Measurements from ENCODE around the gene RAVER2.

The RAVER2 gene

DNA sequence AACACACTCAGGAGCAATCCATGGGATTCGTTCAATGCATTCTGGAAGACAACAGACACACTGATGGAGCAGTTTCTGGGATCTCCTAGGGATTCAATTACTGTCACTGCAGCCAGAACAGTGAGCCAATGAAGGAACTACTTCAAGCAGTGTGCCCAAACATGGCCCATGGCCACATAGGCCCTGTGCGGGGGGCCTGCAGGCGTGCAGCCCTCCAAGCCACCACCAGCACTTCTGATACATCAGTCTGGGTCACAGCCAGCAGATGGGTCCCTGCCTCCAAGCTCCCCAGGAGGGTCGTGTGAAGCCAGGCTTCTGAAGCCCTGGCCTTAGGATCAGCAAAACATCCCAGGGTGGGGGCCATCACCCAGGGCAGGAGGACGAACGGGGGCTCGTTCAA lies 99.3 kb downstream of the RAVER2 start:
- TF ChIP-seq, protein P1, sequence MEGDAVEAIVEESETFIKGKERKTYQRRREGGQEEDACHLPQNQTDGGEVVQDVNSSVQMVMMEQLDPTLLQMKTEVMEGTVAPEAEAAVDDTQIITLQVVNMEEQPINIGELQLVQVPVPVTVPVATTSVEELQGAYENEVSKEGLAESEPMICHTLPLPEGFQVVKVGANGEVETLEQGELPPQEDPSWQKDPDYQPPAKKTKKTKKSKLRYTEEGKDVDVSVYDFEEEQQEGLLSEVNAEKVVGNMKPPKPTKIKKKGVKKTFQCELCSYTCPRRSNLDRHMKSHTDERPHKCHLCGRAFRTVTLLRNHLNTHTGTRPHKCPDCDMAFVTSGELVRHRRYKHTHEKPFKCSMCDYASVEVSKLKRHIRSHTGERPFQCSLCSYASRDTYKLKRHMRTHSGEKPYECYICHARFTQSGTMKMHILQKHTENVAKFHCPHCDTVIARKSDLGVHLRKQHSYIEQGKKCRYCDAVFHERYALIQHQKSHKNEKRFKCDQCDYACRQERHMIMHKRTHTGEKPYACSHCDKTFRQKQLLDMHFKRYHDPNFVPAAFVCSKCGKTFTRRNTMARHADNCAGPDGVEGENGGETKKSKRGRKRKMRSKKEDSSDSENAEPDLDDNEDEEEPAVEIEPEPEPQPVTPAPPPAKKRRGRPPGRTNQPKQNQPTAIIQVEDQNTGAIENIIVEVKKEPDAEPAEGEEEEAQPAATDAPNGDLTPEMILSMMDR (IDR thresholded peaks at IDR 0.05; ENCODE audit: low read depth, low read length): no peak
- Histone ChIP-seq H3K4me3 (ENCODE audit: low read depth, low read length) (no peak overlapping the region), H3K4me1 (no peaks in the 10 kb centered on the region), H3K36me3 (no peaks in the 10 kb centered on the region; the same call in 1 of the 2 replicates), H3K27me3 (no peaks in the 10 kb centered on the region), H3K9me3 (no peaks in the 10 kb centered on the region)
- DNase-seq: no peak

DNA sequence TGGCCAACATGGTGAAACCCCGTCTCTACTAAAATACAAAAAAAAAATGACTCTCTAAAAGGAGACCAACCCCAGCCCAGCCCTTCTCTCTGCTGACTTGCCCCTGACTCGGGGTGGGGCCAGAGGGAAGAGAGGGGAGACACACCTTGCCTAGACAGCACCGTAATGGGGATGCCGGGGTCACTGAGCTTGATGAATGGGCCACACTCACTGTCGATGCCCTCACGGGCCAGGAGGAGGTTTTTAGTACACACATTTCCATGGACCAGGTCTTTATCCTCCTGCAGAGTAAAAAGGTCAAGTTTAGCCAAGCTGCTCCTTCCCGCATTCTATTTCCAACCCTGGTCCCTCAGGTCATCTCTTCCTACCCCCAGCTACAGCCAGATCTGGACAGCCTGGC lies 99.7 kb downstream of the RAVER2 start:
- Histone ChIP-seq H3K4me1 (no peaks in the 10 kb centered on the region), H3K9me3 (no peaks in the 10 kb centered on the region), H3K4me3 (ENCODE audit: low read depth, low read length) (no peak overlapping the region), H3K27me3 (no peaks in the 10 kb centered on the region), H3K36me3 (no peaks in the 10 kb centered on the region; the same call in 1 of the 2 replicates)
- no peak for DNase-seq
- TF ChIP-seq, protein P1 (IDR thresholded peaks at IDR 0.05; ENCODE audit: low read depth, low read length): no peak

DNA sequence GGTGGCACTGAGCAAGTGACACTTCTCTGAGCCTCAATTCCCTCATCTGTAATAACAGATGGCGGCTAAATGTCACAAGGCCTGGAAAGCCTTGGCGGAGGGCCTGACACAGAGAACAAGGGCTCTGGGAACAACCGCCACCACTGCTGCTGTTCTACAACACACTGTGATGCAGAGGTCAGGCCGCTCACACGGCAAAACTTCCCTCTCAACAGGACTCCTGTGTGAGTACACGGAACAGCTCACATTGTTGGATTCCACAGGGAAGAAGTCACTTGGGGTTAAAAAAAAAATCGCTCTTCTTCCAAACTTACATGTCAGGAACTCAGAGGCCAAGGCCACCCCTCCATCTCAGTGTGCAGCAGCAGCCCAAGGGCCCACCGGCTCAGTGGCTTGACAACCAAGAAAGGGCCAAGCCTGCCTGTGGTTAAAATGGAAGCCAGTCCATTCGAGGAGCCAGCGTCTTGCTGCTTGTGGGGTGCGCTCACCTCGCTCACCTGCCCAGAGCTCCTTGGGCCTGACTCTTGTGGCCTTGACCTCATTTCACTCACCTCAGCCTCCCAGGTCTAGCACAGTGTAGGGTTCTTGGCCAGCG lies 101.1 kb downstream of the RAVER2 start:
- Histone ChIP-seq H3K27me3 (no peaks in the 10 kb centered on the region), H3K36me3 (no peaks in the 10 kb centered on the region), H3K4me1 (no peaks in the 10 kb centered on the region), H3K4me3 (ENCODE audit: low read depth, low read length) (no peak overlapping the region), H3K9me3 (no peaks in the 10 kb centered on the region)
- DNase-seq: no peak
- TF ChIP-seq, protein P1 (IDR thresholded peaks at IDR 0.05; ENCODE audit: low read depth, low read length): no peak

DNA sequence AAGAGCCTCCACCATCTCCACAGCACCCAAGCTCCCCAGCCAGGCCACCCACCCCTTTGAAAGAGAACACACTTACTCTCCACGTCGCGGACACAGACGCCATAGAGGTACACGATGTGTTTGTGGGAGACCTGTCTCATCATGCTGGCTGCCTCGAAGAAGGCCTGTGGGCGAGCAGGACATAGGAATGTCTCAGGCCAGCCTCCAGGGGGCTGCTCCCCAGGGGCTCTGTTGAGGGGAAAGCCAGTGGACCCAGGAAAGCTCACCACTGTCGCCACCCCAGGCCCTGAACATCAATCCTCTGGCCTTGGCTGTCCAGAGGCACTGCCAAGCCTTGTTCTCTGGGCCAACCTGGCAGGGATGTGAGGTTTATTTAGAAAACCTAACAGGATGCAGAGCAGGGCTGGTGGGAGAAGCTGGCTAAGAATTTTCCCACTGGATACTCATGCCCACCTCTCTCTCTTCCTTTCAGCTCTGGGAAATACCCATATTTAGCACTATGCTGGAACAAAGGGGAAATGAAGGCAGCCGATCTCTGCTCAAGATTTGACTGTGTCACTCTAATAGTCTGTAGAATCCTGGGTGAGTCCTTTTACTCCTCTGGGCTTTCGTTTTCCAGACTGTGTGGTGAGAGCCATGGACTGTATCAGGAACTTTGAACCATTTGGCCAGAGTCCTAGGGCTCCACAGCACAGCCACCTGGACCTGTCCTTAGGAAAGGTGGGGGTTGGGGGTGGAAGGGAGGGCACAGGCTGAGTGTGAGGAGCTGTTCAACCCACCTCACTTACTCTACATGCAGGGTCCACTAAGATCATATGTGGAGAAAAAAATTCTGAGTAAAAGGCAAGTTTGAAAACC lies 101.9 kb downstream of the RAVER2 start:
- Histone ChIP-seq H3K27me3 (no peaks in the 10 kb centered on the region), H3K4me1 (no peaks in the 10 kb centered on the region), H3K9me3 (no peaks in the 10 kb centered on the region), H3K4me3 (ENCODE audit: low read depth, low read length) (no peak overlapping the region), H3K36me3 (no peaks in the 10 kb centered on the region)
- DNase-seq: no peak
- TF ChIP-seq, protein P1 (IDR thresholded peaks at IDR 0.05; ENCODE audit: low read depth, low read length): no peak

DNA sequence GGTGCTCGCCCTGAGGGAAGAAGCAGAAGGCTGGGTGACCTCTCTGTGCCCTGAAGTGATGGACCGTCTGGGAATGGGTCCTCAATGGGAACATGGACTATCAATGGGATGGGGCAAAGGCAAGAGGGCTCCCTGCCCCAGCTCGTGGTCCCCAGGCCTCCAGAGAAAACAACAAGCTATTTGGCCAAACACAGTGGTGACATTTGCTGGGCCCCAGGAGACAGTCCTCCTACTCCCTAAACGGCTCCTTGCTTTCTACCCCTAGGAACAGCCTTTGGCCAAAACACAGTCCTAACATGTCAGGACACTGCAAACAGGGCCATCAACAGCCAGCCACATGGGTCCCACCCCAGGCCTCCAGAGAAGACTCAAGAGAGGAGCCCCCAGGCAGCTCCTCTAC lies 102.8 kb downstream of the RAVER2 start:
- H3K9me3 ChIP-seq: no peaks in the 10 kb centered on the region
- no peaks in the 10 kb centered on the region for H3K27me3 ChIP-seq
- H3K4me1 ChIP-seq: no peaks in the 10 kb centered on the region
- TF ChIP-seq, protein P1 (IDR thresholded peaks at IDR 0.05; ENCODE audit: low read depth, low read length): no peak
- H3K4me3 ChIP-seq (ENCODE audit: low read depth, low read length): no peak overlapping the region
- no peak for DNase-seq
- no peaks in the 10 kb centered on the region for H3K36me3 ChIP-seq

DNA sequence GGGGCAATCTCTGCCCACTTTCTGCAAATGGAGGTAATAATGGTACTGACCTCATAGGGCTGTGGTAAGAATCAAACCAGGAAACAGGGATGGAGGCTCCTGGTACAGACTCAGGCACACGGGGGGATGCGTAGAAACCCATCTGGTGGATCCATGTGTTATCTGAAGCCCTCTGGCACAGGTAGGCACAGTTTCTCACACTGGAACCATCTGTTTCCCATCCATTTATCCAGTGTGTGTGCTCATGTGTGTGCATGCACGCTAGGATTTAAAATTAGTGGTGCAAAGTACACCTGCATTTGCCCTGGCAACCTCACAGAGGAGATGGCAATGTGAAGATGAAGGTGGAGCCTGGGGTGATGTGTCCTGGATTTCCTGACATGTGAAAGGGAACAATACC lies 103.3 kb downstream of the RAVER2 start:
- H3K27me3 ChIP-seq: no peaks in the 10 kb centered on the region
- DNase-seq: no peak
- TF ChIP-seq, protein P1 (IDR thresholded peaks at IDR 0.05; ENCODE audit: low read depth, low read length): no peak
- no peaks in the 10 kb centered on the region for H3K9me3 ChIP-seq
- H3K4me1 ChIP-seq: no peaks in the 10 kb centered on the region
- H3K4me3 ChIP-seq (ENCODE audit: low read depth, low read length): no peak overlapping the region
- H3K36me3 ChIP-seq: no peaks in the 10 kb centered on the region

Data from BE2C (cell line).